ENCODE results near the gene CACNA1D. TPM values are rescaled to one million over a fixed set of nuclear protein-coding genes. Genes with fewer than 3 reads are reported as not detected.
A peak's percentile ranks its signal among the peaks of the same experiment; 100 is the strongest.

The CACNA1D gene
- total RNA-seq, 2 donors from 2014 or later, result 9.9 to 20.4 TPM

GRCh38 chr3:53641397-53641796, 147.0 kb downstream of the CACNA1D start:
- no peaks in the 10 kb centered on the region for H3K9me3 ChIP-seq
- TF ChIP-seq CTCF (IDR thresholded peaks at IDR 0.05) (no peak), POLR2A (IDR thresholded peaks at IDR 0.05) (no peak)
- H3K27ac ChIP-seq, result no peak overlapping the region
- H3K27me3 ChIP-seq, result no peaks in the 10 kb centered on the region
- 78 to 80% methylated on average over 5 of the region's 5 CpGs for WGBS, 2 donors
- DNase-seq, result no peak
- ATAC-seq, result no peak
- no peaks in the 10 kb centered on the region for H3K4me1 ChIP-seq
- intact Hi-C loops (cut with DNase I), result no loop called here
- H3K4me3 ChIP-seq, result no peak overlapping the region
- H3K36me3 ChIP-seq (replicated peaks in 1 of 2; ENCODE audit: insufficient read depth in 1 of 2, low read depth in 2 of 2), result no peaks in the 10 kb centered on the region

GRCh38 chr3:53642211-53642610, 147.8 kb downstream of the CACNA1D start:
- Histone ChIP-seq H3K9me3 (no peaks in the 10 kb centered on the region), H3K27ac (no peak overlapping the region), H3K27me3 (no peaks in the 10 kb centered on the region), H3K36me3 (replicated peaks in 1 of 2; ENCODE audit: insufficient read depth in 1 of 2, low read depth in 2 of 2) (no peaks in the 10 kb centered on the region), H3K4me1 (peaks cover 4% of the 10 kb centered on the region), H3K4me3 (no peak overlapping the region)
- intact Hi-C loops (cut with DNase I), result no loop called here
- TF ChIP-seq POLR2A (IDR thresholded peaks at IDR 0.05), result no peak
- TF ChIP-seq CTCF (IDR thresholded peaks at IDR 0.05), result no peak
- no peak for DNase-seq
- 67 to 69% methylated on average over 4 of the region's 4 CpGs for WGBS, 2 donors
- no peak for ATAC-seq

- Histone ChIP-seq H3K4me3 (no peak overlapping the region), H3K4me1 (peaks cover 4% of the 10 kb centered on the region), H3K27ac (no peak overlapping the region), H3K36me3 (replicated peaks in 1 of 2; ENCODE audit: insufficient read depth in 1 of 2, low read depth in 2 of 2) (no peaks in the 10 kb centered on the region), H3K9me3 (no peaks in the 10 kb centered on the region), H3K27me3 (no peaks in the 10 kb centered on the region)
- DNase-seq (no peak), ATAC-seq (no peak)
- TF ChIP-seq CTCF (IDR thresholded peaks at IDR 0.05), result no peak
- TF ChIP-seq POLR2A (IDR thresholded peaks at IDR 0.05), result no peak
- intact Hi-C loops (cut with DNase I), result no loop called here
- WGBS, 2 donors, result 64 to 70% methylated on average over 4 of the region's 4 CpGs
Measured at GRCh38 chr3:53643757-53644156, 149.3 kb downstream of the CACNA1D start.

- ATAC-seq (no peak), DNase-seq (no peak)
- intact Hi-C loops (cut with DNase I), result no loop called here
- no peak for TF ChIP-seq POLR2A (IDR thresholded peaks at IDR 0.05)
- TF ChIP-seq CTCF (IDR thresholded peaks at IDR 0.05), result no peak
- peaks cover 4% of the 10 kb centered on the region for H3K4me1 ChIP-seq
- no peak overlapping the region for H3K27ac ChIP-seq
- H3K27me3 ChIP-seq, result no peaks in the 10 kb centered on the region
- 75 to 87% methylated on average over 3 of the region's 3 CpGs for WGBS, 2 donors
- H3K4me3 ChIP-seq, result no peak overlapping the region
- H3K36me3 ChIP-seq (replicated peaks in 1 of 2; ENCODE audit: insufficient read depth in 1 of 2, low read depth in 2 of 2), result no peaks in the 10 kb centered on the region
- H3K9me3 ChIP-seq, result no peaks in the 10 kb centered on the region
Measured at GRCh38 chr3:53645754-53646153, 151.3 kb downstream of the CACNA1D start.

GRCh38 chr3:53646723-53647122, 152.3 kb downstream of the CACNA1D start:
- Histone ChIP-seq H3K27ac (peak overlapping the region in 3 of 4 donors; percentile 10 to 41 (median 18)), H3K9me3 (no peaks in the 10 kb centered on the region), H3K4me3 (no peak overlapping the region), H3K4me1 (peaks cover 4% of the 10 kb centered on the region), H3K36me3 (replicated peaks in 1 of 2; ENCODE audit: insufficient read depth in 1 of 2, low read depth in 2 of 2) (no peaks in the 10 kb centered on the region), H3K27me3 (no peaks in the 10 kb centered on the region)
- intact Hi-C loops (cut with DNase I), result no loop called here
- TF ChIP-seq POLR2A (IDR thresholded peaks at IDR 0.05), result no peak
- no peak for TF ChIP-seq CTCF (IDR thresholded peaks at IDR 0.05)
- WGBS, 2 donors, result 32 to 62% methylated on average over 3 of the region's 3 CpGs
- no peak for DNase-seq
- ATAC-seq, result peak; percentile 30

Measured in body of pancreas (tissue), 4 donors.